Measurements from ENCODE around the gene PNMA6F. TPM values are rescaled to one million over a fixed set of nuclear protein-coding genes. Genes with fewer than 3 reads are reported as not detected.

PNMA6F gene
- not detected in 2 replicates for total RNA-seq

DNA sequence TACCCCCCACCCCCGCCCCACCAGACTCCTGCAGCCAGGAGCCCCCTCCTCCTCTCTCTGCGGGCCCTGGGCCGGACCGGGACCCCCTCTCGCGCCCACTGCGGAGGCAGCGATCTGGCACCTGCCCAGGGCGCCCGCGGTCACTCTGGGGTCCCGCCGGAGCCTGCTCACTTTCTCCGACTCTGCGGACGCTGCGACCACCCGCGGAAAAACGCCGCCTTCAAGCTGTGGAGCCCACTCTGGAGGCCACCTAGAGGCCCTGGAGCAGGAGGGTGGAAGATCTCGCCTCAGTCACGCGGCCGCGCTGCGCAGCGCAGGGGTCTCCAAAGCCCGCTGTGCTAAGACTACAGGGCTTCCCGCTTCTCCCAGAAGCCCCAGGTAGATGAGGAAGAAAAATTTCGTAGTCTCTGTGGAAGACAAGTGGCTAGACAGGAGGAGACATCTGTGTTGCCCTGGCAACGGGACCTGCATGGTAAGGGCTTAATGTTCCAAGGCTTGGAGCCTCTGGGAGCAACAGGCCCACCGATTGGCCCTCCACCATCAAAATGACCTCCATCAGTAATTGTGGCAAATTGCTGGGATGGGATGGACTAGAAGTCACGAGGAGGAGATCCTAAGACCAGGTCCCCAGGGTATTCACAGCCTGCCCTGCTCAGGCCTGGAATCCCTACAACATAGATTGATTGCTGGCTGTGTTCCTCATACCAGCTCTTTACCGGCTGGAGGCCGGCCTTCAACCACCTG, at the start of gene PNMA6F:
TSS of gene PNMA6F (minus strand) at position 387 of the 744 bp plus-strand sequence. CDS start 1,093 bp downstream, outside the sequence.
- no peak for TF ChIP-seq CTCF (conservative IDR thresholded peaks at IDR 0.05; ENCODE audit: low read depth, low read length)
- no peak for DNase-seq (ENCODE audit: low read depth)
- no peak within 1 kb of the TSS for H3K4me3 ChIP-seq (ENCODE audit: low read depth, low read length)

- no peak for DNase-seq (ENCODE audit: low read depth)
- TF ChIP-seq CTCF (conservative IDR thresholded peaks at IDR 0.05; ENCODE audit: low read depth, low read length) = no peak
- no peak overlapping the region for H3K4me3 ChIP-seq (ENCODE audit: low read depth, low read length)
Measured at GRCh38 chrX:153371256-153371655, 49.7 kb upstream of the PNMA6F start.

GRCh38 chrX:153370293-153371055, 48.9 kb upstream of the PNMA6F start:
- H3K4me3 ChIP-seq (ENCODE audit: low read depth, low read length) = no peak overlapping the region
- DNase-seq (ENCODE audit: low read depth) = no peak
- TF ChIP-seq CTCF (conservative IDR thresholded peaks at IDR 0.05; ENCODE audit: low read depth, low read length) = no peak

GRCh38 chrX:153366878-153367538, 45.4 kb upstream of the PNMA6F start:
- no peak for TF ChIP-seq CTCF (conservative IDR thresholded peaks at IDR 0.05; ENCODE audit: low read depth, low read length)
- no peak overlapping the region for H3K4me3 ChIP-seq (ENCODE audit: low read depth, low read length)
- DNase-seq (ENCODE audit: low read depth) = no peak

GRCh38 chrX:153366119-153366518, 44.6 kb upstream of the PNMA6F start:
- no peak overlapping the region for H3K4me3 ChIP-seq (ENCODE audit: low read depth, low read length)
- no peak for TF ChIP-seq CTCF (conservative IDR thresholded peaks at IDR 0.05; ENCODE audit: low read depth, low read length)
- no peak for DNase-seq (ENCODE audit: low read depth)

DNA sequence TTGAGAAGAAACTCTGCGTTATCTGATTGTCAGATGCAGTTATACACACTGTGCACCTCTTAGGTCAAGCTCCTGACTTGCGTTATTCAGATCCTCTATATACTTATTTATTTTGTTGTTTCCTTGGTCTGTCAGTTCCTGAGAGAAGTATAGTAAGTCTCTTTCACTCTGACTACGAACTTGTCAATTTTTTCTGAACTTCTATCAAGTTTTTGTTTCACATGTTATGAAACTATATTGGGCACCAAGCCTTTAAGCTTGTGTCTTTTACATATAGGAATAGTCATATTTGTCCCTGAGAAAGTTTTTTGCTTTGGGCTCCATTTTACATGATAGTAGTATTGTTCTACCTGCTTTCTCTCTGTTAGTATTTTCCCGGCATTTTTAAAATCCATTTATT, 44.1 kb upstream of the PNMA6F start:
- H3K4me3 ChIP-seq (ENCODE audit: low read depth, low read length) = no peak overlapping the region
- no peak for DNase-seq (ENCODE audit: low read depth)
- no peak for TF ChIP-seq CTCF (conservative IDR thresholded peaks at IDR 0.05; ENCODE audit: low read depth, low read length)

All from epithelial cell of proximal tubule (primary cell).